HepG2 (cell line): ENCODE measurements around the gene PDHX. TPM values are rescaled to one million over a fixed set of nuclear protein-coding genes. Genes with fewer than 3 reads are reported as not detected.

Source experiments
- ATAC-seq: fragments of 200-7000 bp; cut with Tn5 transposase; 3 replicates; pipeline ENCODE4 v1.9.1; 2020; ENCODE audit warnings: mild to moderate bottlenecking, moderate library complexity
- BruUV-seq: library from RNA; stranded (reverse); fragments of 400-500 nt; replicated peaks from 2 replicates; lab custom pipeline; 2021; lab: Mats Ljungman, UMichigan
- CTCF ChIA-PET: fragments of 300-600 bp; formaldehyde crosslinking; extraction: SDS; loops from one replicate; lab custom pipeline; 2021; ENCODE audit warnings: low total read pairs, inconsistent platforms, low intra/inter-chr PET ratio; lab: Yijun Ruan, JAX
- POLR2A ChIA-PET: fragments of 350-600 bp; sonication (Branson Sonifier 250); formaldehyde crosslinking; loops from one replicate; lab custom pipeline; 2020; ENCODE audit warnings: antibody characterized with exemption, inconsistent platforms; lab: Yijun Ruan, JAX
- DNase-seq: peaks from one replicate; pipeline ENCODE4 v3.0.0-alpha.2; 2015; ENCODE audit warnings: low spot score
- FAIRE-seq: peaks from 3 replicates; lab custom pipeline; 2011; peaks lifted over from hg19 to GRCh38; lab: Jason Lieb, UNC
- H2AFZ ChIP-seq: one replicate; pipeline ENCODE4 v1.6.1; 2011; ENCODE audit warnings: low read length, inconsistent platforms
- H3K27ac ChIP-seq: fragments of 300-600 bp; 3 replicates; pipeline ENCODE4 v1.8.0; 2011; ENCODE audit warnings: mixed run types, mild to moderate bottlenecking, mixed read lengths, low read length, inconsistent platforms; ENCODE audit not compliant: insufficient read depth; ENCODE audit errors: extremely low read length
- H3K27me3 ChIP-seq, 2 experiments: fragments of 200-600 bp in 1 of 2; 2 replicates in 1 of 2; 3 replicates in 1 of 2; pipeline versions ENCODE4 v1.6.0 to v1.8.0; 2011; ENCODE audit warnings: low read length in 2 of 2, mild to moderate bottlenecking in 2 of 2, moderate library complexity in 2 of 2, inconsistent platforms in 1 of 2; ENCODE audit not compliant: insufficient read depth in 2 of 2, control insufficient read depth in 1 of 2
- H3K36me3 ChIP-seq, 2 experiments: fragments of 200-600 bp in 1 of 2; replicated peaks in 1 of 2; 2 replicates in 1 of 2; 3 replicates in 1 of 2; pipeline versions ENCODE4 v1.5.1 to v1.8.0; 2011; ENCODE audit warnings: low read length in 2 of 2, inconsistent platforms in 1 of 2; ENCODE audit not compliant: insufficient read depth in 2 of 2, control insufficient read depth in 1 of 2
- H3K4me1 ChIP-seq: 2 replicates; pipeline ENCODE4 v1.5.1; 2012; ENCODE audit warnings: low read length, inconsistent platforms; ENCODE audit not compliant: insufficient read depth
- H3K4me2 ChIP-seq: 2 replicates; pipeline ENCODE4 v1.6.0; 2011; ENCODE audit warnings: low read depth, low read length, inconsistent platforms
- H3K4me3 ChIP-seq, 3 experiments: fragments of 200-600 bp in 1 of 3; sonication (generic), shearing (Covaris generic) in 1 of 3; replicated peaks in 1 of 3; 2 replicates each; pipeline ENCODE4 v1.5.1; 2011 to 2016; ENCODE audit warnings: low read length in 3 of 3, inconsistent platforms in 2 of 3, low read depth in 2 of 3, mild to moderate bottlenecking in 2 of 3, control low read depth in 1 of 3, mixed read lengths in 1 of 3; ENCODE audit not compliant: insufficient read depth in 1 of 3
- H3K79me2 ChIP-seq: one replicate; pipeline ENCODE4 v1.6.1; 2011; ENCODE audit warnings: low read length, inconsistent platforms; ENCODE audit not compliant: insufficient read depth
- H3K9ac ChIP-seq: 2 replicates; pipeline ENCODE4 v1.6.0; 2011; ENCODE audit warnings: mild to moderate bottlenecking, low read depth, low read length, inconsistent platforms; ENCODE audit not compliant: insufficient read depth
- H3K9me3 ChIP-seq: 2 replicates; pipeline ENCODE4 v1.5.1; 2012; ENCODE audit warnings: mild to moderate bottlenecking, low read length
- H4K20me1 ChIP-seq: 2 replicates; pipeline ENCODE4 v1.6.0; 2011; ENCODE audit warnings: inconsistent platforms, mild to moderate bottlenecking, low read length, moderate library complexity; ENCODE audit not compliant: insufficient read depth
- ATF1 ChIP-seq: IDR thresholded peaks from 2 replicates; pipeline ENCODE4 v1.6.1; 2016; ENCODE audit warnings: mild to moderate bottlenecking, control low read depth
- EP300 ChIP-seq, 3 experiments: sonication (generic) in 1 of 3; formaldehyde crosslinking in 1 of 3; IDR thresholded peaks; 2 replicates each; pipeline versions ENCODE4 v1.5.1 to v1.6.1; 2011 to 2020; ENCODE audit warnings: low read depth in 2 of 3, low read length in 2 of 3, borderline replicate concordance in 1 of 3, improper control_type of control experiment in 1 of 3, mild to moderate bottlenecking in 1 of 3, missing genetic modification reagents in 1 of 3, moderate library complexity in 1 of 3
- IKZF4 ChIP-seq: sonication (generic); formaldehyde crosslinking; IDR thresholded peaks from 2 replicates; pipeline ENCODE4 v1.5.1; 2020; ENCODE audit warnings: borderline replicate concordance, mild to moderate bottlenecking, low read depth, missing genetic modification reagents; ENCODE audit errors: not compliant biosample characterization
- PHF8 ChIP-seq: sonication (generic); formaldehyde crosslinking; IDR thresholded peaks from 2 replicates; pipeline ENCODE4 v1.5.0; 2020; ENCODE audit warnings: missing genetic modification reagents
- RERE ChIP-seq: IDR thresholded peaks from 2 replicates; pipeline ENCODE4 v1.6.1; 2016; ENCODE audit warnings: low read depth, missing genetic modification reagents, missing compliant biosample characterization
- SP2 ChIP-seq: sonication (generic); formaldehyde crosslinking; IDR thresholded peaks from 2 replicates; pipeline ENCODE4 v1.5.1; 2020; ENCODE audit warnings: mild to moderate bottlenecking, missing genetic modification reagents
- WGBS: methylation state at CpG from one replicate; pipeline ENCODE4 v1.1.6; 2017; ENCODE audit warnings: low lambda C conversion rate; 5-methylcytosine and 5-hydroxymethylcytosine counted together
- in situ Hi-C: cut with HindIII; loops from 2 replicates; pipeline ENCODE4 v1.10.0; 2017; ENCODE audit warnings: low pct_unique_long_range_greater_than_20kb; ENCODE audit not compliant: extremely low pct_ligation_motif_present
- intact Hi-C: fragments of 100-400 bp; cut with micrococcal nuclease; formaldehyde crosslinking; loops from one replicate; pipeline ENCODE4 v1.10.0; 2022; ENCODE audit not compliant: unreplicated experiment
- polyA plus RNA-seq, 8 experiments: library from polyadenylated mRNA; depleted of rRNA in 3 of 8; stranded (reverse) in 7 of 8; unstranded in 1 of 8; fragments of >200 nt; fragmentation: Illumina TruSeq in 4 of 8; extraction: Trizol in 4 of 8; gene quantifications; 2 replicates each; pipeline versions ENCODE4 v1.2.1 to v1.2.3, GENCODE V29; 2011 to 2016; ENCODE audit warnings: low read depth in 4 of 8, missing spikeins in 1 of 8, mixed read lengths in 1 of 8; ENCODE audit not compliant: insufficient read depth in 1 of 8
- total RNA-seq, 5 experiments: library from RNA; depleted of rRNA; stranded (reverse); fragments of >200 nt; fragmentation: Illumina TruSeq; extraction: Trizol; gene quantifications; 2 replicates each; pipeline ENCODE4 v1.2.3, GENCODE V29; 2016; ENCODE audit warnings: low read depth in 1 of 5
- TF ChIP-seq, protein P1 (sequence below): IDR thresholded peaks from 2 replicates; pipeline ENCODE4 v1.6.1; 2016

Gene PDHX
- total and polyA plus RNA-seq, 2 of the 13 experiments (the other 11 are each of a cell fraction or from before 2014, with no cell fraction given) = 41.0 to 73.8 TPM

DNA sequence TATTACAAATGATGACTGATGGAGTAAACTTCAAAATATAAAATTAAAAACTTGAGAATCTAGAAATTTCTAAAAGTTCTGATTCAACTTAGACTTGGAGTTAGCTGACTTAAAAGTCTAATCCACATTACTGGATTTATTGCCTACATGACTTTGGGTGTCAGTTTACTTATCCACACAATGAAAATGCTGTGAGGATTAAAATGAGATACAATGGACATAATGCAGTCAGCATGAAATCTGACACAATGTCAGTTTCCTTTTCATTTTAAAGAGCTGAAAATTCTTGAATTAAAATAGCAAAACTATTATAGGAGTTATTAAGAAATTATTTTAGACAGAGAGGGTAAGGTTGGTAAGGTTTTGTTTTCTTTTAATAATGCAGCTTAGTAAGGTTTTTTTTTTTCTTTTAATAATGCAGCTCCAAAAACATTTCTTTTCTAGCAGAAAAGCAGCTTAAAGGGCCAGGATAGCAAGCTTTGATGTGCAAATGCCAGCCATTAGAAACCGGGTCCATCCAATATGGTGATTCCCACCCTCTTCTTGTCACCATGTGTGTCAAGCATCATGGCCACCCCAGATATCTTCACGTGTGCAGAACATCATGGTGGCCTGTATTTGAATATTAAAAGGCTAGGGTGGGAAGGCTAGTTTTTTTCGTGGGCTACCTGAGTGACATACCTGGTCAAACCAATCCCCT is 19.1 kb upstream of the PDHX start:
- intact Hi-C loops = loop anchor here (5.0 to 10.0 kb wide), 2 partner anchors 153 to 1040 kb away; no protein-coding TSS in a partner anchor
- FAIRE-seq = no peak
- Histone ChIP-seq H3K4me3 (no peak overlapping the region), H3K79me2 (no peaks in the 10 kb centered on the region), H3K36me3 (no peaks in the 10 kb centered on the region), H3K9me3 (no peaks in the 10 kb centered on the region), H3K4me1 (peaks cover 9% of the 10 kb centered on the region), H3K4me2 (no peak overlapping the region), H2AFZ (no peak overlapping the region), H3K27me3 (no peaks in the 10 kb centered on the region), H4K20me1 (no peaks in the 10 kb centered on the region), H3K27ac (no peak overlapping the region), H3K9ac (no peak overlapping the region)
- in situ Hi-C loops = loop anchor here (10.0 kb wide), 1 partner anchor 533 kb away; no protein-coding TSS in a partner anchor
- ATAC-seq = no peak
- DNase-seq = no peak
- TF ChIP-seq EP300 (IDR thresholded peaks at IDR 0.05; ENCODE audit: low read depth in 2 of 2, low read length in 2 of 2) = no peak
- TF ChIP-seq EP300 (CRISPR knock-in tag; IDR thresholded peaks at IDR 0.05; ENCODE audit: borderline replicate concordance) = no peak
- no peak for TF ChIP-seq IKZF4 (CRISPR knock-in tag)
- POLR2A ChIA-PET = interaction anchor here (1.9 kb wide), 1 partner anchor 18 kb away, joined by 6 read pairs; the partner anchor contains the start of genes APIP and PDHX
- WGBS = 82% methylated on average over 3 of the region's 3 CpGs
- no TSS peak for BruUV-seq
- CTCF ChIA-PET = no interaction called here

- no peaks in the 10 kb centered on the region for H3K9me3 ChIP-seq
- H3K4me3 ChIP-seq = no peak overlapping the region
- H3K27me3 ChIP-seq = no peaks in the 10 kb centered on the region
- ATAC-seq = no peak
- WGBS = 87% methylated on average over 10 of the region's 10 CpGs
- intact Hi-C loops (loop anchor here (2.0 to 10.0 kb wide), 4 partner anchors 154 to 1041 kb away; partner anchors contain the start of gene ELF5), in situ Hi-C loops (loop anchor here (10.0 kb wide), 1 partner anchor 534 kb away; no protein-coding TSS in a partner anchor)
- H2AFZ ChIP-seq = no peak overlapping the region
- no peak for DNase-seq
- H3K36me3 ChIP-seq = no peaks in the 10 kb centered on the region; a peak in 1 of 5 replicates
- H3K27ac ChIP-seq = no peak overlapping the region
- BruUV-seq = no TSS peak
- H4K20me1 ChIP-seq = no peaks in the 10 kb centered on the region
- H3K4me2 ChIP-seq = no peak overlapping the region
- CTCF ChIA-PET = interaction anchor here (0.6 to 2.0 kb wide), 6 partner anchors 312 to 901 kb away, joined by 3 to 19 read pairs (median 6); no protein-coding TSS in a partner anchor
- POLR2A ChIA-PET = interaction anchor here (1.9 kb wide), 1 partner anchor 17 kb away, joined by 6 read pairs; the partner anchor contains the start of genes APIP and PDHX
- peaks cover 9% of the 10 kb centered on the region for H3K4me1 ChIP-seq
- peaks cover 2% of the 10 kb centered on the region for H3K79me2 ChIP-seq
- no peak for FAIRE-seq
- H3K9ac ChIP-seq = no peak overlapping the region
- TF ChIP-seq RERE (CRISPR knock-in tag) = no peak
- TF ChIP-seq, protein P1, sequence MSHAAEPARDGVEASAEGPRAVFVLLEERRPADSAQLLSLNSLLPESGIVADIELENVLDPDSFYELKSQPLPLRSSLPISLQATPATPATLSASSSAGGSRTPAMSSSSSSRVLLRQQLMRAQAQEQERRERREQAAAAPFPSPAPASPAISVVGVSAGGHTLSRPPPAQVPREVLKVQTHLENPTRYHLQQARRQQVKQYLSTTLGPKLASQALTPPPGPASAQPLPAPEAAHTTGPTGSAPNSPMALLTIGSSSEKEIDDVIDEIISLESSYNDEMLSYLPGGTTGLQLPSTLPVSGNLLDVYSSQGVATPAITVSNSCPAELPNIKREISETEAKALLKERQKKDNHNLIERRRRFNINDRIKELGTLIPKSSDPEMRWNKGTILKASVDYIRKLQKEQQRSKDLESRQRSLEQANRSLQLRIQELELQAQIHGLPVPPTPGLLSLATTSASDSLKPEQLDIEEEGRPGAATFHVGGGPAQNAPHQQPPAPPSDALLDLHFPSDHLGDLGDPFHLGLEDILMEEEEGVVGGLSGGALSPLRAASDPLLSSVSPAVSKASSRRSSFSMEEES (CRISPR knock-in tag) = no peak
- TF ChIP-seq ATF1 = no peak
- no peak for TF ChIP-seq SP2 (CRISPR knock-in tag)
- TF ChIP-seq PHF8 (CRISPR knock-in tag) = no peak
These were observed 17.9 kb upstream of the PDHX start for GRCh38 chr11:34898474-34898873.
